ENCODE measurements around the gene SDR42E2.

SDR42E2 gene

DNA sequence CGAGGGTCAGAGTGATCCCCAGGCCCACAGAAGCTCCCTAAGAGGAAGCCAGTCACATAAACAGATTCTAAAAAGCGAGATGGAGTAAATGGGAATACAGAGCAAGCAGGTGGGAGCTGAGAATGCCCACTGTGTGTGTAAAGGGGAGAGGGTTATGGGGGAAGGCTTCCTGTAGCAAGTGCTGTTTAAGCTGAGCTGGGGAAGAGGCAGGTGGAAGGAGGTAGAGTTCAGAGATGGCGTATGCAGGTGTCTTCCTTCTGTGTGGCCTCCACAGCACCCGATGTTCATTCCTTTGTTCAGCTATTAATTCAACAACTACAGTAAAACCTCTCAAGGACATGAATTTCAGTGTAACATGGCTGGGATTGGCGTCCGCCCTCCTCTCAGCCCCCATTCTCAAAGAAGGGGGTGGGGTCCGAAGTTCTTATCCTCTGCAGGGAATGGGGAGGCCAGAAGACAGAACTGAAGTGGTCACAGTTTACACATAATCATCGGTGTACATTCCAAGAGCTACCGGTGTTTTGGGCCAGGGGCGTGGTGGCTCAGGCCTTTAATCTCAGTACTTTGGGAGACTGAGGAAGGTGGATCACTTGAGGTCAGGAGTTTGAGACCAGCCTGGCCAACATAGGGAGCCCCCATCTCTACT lies 45.5 kb downstream of the SDR42E2 start:
- TF ChIP-seq SIN3A (IDR thresholded peaks at IDR 0.05; ENCODE audit: borderline replicate concordance, insufficient read depth, low read length): no peak
- no peak for TF ChIP-seq FOXP2 (optimal IDR thresholded peaks at IDR 0.05; ENCODE audit: borderline replicate concordance, extremely low read depth, extremely low read length, insufficient read depth)
- TF ChIP-seq TAF1 (IDR thresholded peaks at IDR 0.05; ENCODE audit: borderline replicate concordance, insufficient read depth, low read length): no peak

DNA sequence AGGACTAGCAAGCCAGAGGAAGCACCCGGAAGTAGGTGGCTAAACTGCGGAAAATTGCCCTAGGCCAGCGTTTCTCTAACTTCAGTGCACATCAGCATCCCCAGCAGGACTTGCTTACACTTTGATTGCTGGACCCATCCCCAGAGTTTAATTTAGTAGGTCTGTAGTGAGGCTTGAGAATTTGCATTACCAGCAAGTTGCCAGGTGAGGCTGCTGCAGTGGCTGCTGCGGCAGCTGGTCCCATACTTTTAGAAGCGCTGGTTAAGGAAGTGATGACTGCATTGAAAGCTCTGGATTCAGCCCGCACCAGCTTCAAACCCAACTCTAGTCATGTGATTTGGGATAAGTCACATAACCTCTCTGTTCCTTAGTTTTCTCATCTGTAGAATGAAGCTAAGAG lies 48.0 kb downstream of the SDR42E2 start:
- TF ChIP-seq SIN3A (IDR thresholded peaks at IDR 0.05; ENCODE audit: borderline replicate concordance, insufficient read depth, low read length) (no peak), POLR2AphosphoS5 (IDR thresholded peaks at IDR 0.05; ENCODE audit: low read depth, low read length) (no peak), FOXP2 (optimal IDR thresholded peaks at IDR 0.05; ENCODE audit: borderline replicate concordance, extremely low read depth, extremely low read length, insufficient read depth) (no peak), TAF1 (IDR thresholded peaks at IDR 0.05; ENCODE audit: borderline replicate concordance, insufficient read depth, low read length) (no peak)
- TF ChIP-seq, protein P1, sequence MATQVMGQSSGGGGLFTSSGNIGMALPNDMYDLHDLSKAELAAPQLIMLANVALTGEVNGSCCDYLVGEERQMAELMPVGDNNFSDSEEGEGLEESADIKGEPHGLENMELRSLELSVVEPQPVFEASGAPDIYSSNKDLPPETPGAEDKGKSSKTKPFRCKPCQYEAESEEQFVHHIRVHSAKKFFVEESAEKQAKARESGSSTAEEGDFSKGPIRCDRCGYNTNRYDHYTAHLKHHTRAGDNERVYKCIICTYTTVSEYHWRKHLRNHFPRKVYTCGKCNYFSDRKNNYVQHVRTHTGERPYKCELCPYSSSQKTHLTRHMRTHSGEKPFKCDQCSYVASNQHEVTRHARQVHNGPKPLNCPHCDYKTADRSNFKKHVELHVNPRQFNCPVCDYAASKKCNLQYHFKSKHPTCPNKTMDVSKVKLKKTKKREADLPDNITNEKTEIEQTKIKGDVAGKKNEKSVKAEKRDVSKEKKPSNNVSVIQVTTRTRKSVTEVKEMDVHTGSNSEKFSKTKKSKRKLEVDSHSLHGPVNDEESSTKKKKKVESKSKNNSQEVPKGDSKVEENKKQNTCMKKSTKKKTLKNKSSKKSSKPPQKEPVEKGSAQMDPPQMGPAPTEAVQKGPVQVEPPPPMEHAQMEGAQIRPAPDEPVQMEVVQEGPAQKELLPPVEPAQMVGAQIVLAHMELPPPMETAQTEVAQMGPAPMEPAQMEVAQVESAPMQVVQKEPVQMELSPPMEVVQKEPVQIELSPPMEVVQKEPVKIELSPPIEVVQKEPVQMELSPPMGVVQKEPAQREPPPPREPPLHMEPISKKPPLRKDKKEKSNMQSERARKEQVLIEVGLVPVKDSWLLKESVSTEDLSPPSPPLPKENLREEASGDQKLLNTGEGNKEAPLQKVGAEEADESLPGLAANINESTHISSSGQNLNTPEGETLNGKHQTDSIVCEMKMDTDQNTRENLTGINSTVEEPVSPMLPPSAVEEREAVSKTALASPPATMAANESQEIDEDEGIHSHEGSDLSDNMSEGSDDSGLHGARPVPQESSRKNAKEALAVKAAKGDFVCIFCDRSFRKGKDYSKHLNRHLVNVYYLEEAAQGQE (IDR thresholded peaks at IDR 0.05; ENCODE audit: insufficient read depth in 1 of 2, low read depth in 2 of 2, low read length in 2 of 2): no peak

DNA sequence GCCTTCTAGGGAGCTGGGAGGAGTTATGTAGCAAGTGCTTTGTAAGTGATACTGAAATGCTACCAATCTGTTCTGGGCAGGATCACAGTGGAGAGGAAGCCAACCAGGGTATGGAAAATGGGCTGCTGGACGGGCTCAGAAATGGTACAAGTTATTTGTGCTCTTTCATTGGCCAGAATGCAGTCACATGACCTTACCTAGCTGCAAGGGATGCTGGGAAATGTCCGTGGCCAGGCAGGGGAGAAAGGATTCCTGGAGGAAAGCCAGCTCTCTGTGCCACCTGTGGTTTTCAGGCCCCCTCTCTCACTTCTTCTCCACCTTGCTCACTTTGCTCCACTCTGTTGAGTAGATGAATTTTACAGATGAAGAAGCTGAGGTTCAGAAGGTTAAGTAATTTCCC lies 48.5 kb downstream of the SDR42E2 start:
- TF ChIP-seq, protein P1 (IDR thresholded peaks at IDR 0.05; ENCODE audit: insufficient read depth in 1 of 2, low read depth in 2 of 2, low read length in 2 of 2): no peak
- TF ChIP-seq SIN3A (IDR thresholded peaks at IDR 0.05; ENCODE audit: borderline replicate concordance, insufficient read depth, low read length) (no peak), TAF1 (IDR thresholded peaks at IDR 0.05; ENCODE audit: borderline replicate concordance, insufficient read depth, low read length) (no peak), FOXP2 (optimal IDR thresholded peaks at IDR 0.05; ENCODE audit: borderline replicate concordance, extremely low read depth, extremely low read length, insufficient read depth) (no peak)

DNA sequence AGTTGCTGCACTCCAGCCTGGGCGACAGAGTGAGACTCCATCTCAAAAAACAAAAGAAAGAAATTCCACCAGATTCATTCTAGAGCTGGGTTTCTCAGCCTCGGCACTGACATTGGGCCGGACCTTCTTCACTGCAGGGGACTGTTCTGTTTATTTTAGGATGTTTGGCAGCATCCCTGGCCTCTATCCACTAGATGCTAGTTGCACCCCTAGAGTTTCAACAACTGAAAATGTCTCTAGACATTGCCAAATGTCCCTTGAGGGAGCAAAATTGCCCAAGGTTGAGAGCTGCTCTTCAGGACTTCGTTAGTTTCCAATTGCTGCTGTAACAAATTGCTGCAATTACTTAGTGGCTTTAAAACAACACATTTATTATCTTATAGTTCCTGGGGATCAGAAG lies 50.9 kb downstream of the SDR42E2 start:
- TF ChIP-seq POLR2AphosphoS5 (IDR thresholded peaks at IDR 0.05; ENCODE audit: low read depth, low read length) (no peak), SIN3A (IDR thresholded peaks at IDR 0.05; ENCODE audit: borderline replicate concordance, insufficient read depth, low read length) (no peak), TAF1 (IDR thresholded peaks at IDR 0.05; ENCODE audit: borderline replicate concordance, insufficient read depth, low read length) (no peak), FOXP2 (optimal IDR thresholded peaks at IDR 0.05; ENCODE audit: borderline replicate concordance, extremely low read depth, extremely low read length, insufficient read depth) (no peak)
- TF ChIP-seq, protein P1 (IDR thresholded peaks at IDR 0.05; ENCODE audit: insufficient read depth in 1 of 2, low read depth in 2 of 2, low read length in 2 of 2): no peak

DNA sequence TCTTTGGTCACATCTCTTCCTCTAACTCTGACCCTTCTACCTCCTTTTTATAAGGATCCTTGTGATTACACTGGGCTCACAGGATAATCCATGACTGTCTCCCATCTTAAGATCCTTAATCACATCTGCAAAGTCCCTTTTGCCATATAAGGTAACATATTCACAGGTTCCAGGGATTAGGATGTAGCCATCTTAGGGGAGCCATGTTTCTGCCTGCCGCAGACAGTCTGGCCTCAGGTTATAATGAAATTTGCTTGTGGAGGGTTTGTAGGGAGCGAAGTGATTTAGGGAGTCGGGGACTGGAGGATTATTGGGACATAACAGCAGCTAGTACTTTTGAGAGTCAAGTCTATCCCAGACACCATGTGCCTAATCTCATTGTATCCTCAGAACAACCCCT lies 51.5 kb downstream of the SDR42E2 start:
- no peak for TF ChIP-seq SIN3A (IDR thresholded peaks at IDR 0.05; ENCODE audit: borderline replicate concordance, insufficient read depth, low read length)
- TF ChIP-seq POLR2AphosphoS5 (IDR thresholded peaks at IDR 0.05; ENCODE audit: low read depth, low read length): no peak
- TF ChIP-seq TAF1 (IDR thresholded peaks at IDR 0.05; ENCODE audit: borderline replicate concordance, insufficient read depth, low read length): no peak
- TF ChIP-seq, protein P1 (IDR thresholded peaks at IDR 0.05; ENCODE audit: insufficient read depth in 1 of 2, low read depth in 2 of 2, low read length in 2 of 2): no peak
- no peak for TF ChIP-seq FOXP2 (optimal IDR thresholded peaks at IDR 0.05; ENCODE audit: borderline replicate concordance, extremely low read depth, extremely low read length, insufficient read depth)

Measured in PFSK-1 (cell line).